Natural killer cell (primary cell): ENCODE measurements around the gene EVC. TPM values are rescaled to one million over a fixed set of nuclear protein-coding genes. Genes with fewer than 3 reads are reported as not detected.
A peak's percentile ranks its signal among the peaks of the same experiment; 100 is the strongest.

Source experiments
- ATAC-seq, 3 donors: fragments of 150-1000 bp in 2 of 3; fragments of 200-7000 bp in 1 of 3; cut with Tn5 transposase; 1 replicate in 1 of 3; 2 replicates in 2 of 3; pipeline ENCODE4 v1.10.0; 2021; ENCODE audit warnings: mild to moderate bottlenecking in 2 of 3, moderate library complexity in 2 of 3
- DNase-seq, 2 donors: peaks; one replicate each; pipeline versions ENCODE4 v3.0.0 to v3.0.0-alpha.2; 2013 to 2021; ENCODE audit warnings: mixed read lengths in 1 of 2
- H3K27ac ChIP-seq: one replicate; pipeline ENCODE4 v1.5.1; 2013; ENCODE audit warnings: mild to moderate bottlenecking, low read length
- H3K27me3 ChIP-seq: one replicate; pipeline ENCODE4 v1.6.1; 2013; ENCODE audit warnings: low read length; ENCODE audit not compliant: control insufficient read depth, insufficient read depth
- H3K36me3 ChIP-seq: one replicate; pipeline ENCODE4 v1.6.1; 2013; ENCODE audit warnings: low read length; ENCODE audit not compliant: control insufficient read depth, insufficient read depth
- H3K4me1 ChIP-seq: one replicate; pipeline ENCODE4 v1.6.1; 2013; ENCODE audit warnings: low read length; ENCODE audit not compliant: control insufficient read depth, insufficient read depth
- H3K4me3 ChIP-seq: one replicate; pipeline ENCODE4 v1.5.1; 2013; ENCODE audit warnings: low read length
- H3K9me3 ChIP-seq: one replicate; pipeline ENCODE4 v1.6.1; 2013; ENCODE audit warnings: low read length; ENCODE audit not compliant: control insufficient read depth, insufficient read depth
- H3K27ac Mint-ChIP-seq, 2 donors: one replicate each; pipeline ENCODE4 v1.8.0; 2022; ENCODE audit warnings: mild to moderate bottlenecking in 2 of 2, mixed read lengths in 2 of 2, moderate library complexity in 1 of 2
- H3K27me3 Mint-ChIP-seq, 2 donors: one replicate each; pipeline ENCODE4 v1.8.0; 2022; ENCODE audit warnings: low read depth in 2 of 2, mixed read lengths in 2 of 2
- H3K36me3 Mint-ChIP-seq: one replicate; pipeline ENCODE4 v1.8.0; 2022; ENCODE audit warnings: mixed read lengths
- H3K4me1 Mint-ChIP-seq, 2 donors: one replicate each; pipeline ENCODE4 v1.8.0; 2022; ENCODE audit warnings: mixed read lengths in 2 of 2
- H3K4me3 Mint-ChIP-seq: one replicate; pipeline ENCODE4 v1.8.0; 2022; ENCODE audit warnings: mild to moderate bottlenecking, moderate library complexity, mixed read lengths
- H3K9me3 Mint-ChIP-seq, 2 donors: one replicate each; pipeline ENCODE4 v1.8.0; 2022; ENCODE audit warnings: mixed read lengths in 2 of 2
- WGBS: methylation state at CpG from one replicate; pipeline ENCODE4 v1.1.7; 2013; ENCODE audit warnings: missing lambda C conversion rate; ENCODE audit not compliant: insufficient coverage; 5-methylcytosine and 5-hydroxymethylcytosine counted together
- intact Hi-C: fragments of 100-400 bp; cut with micrococcal nuclease; formaldehyde crosslinking; loops from one replicate; pipeline ENCODE4 v1.14.2; 2022
- total RNA-seq, 4 donors: library from RNA; stranded (reverse); fragments of 120-200 nt in 1 of 4; gene quantifications; one replicate each; pipeline versions ENCODE4 v1.2.3 to v1.2.4, GENCODE V29; 2013 to 2022
- TF ChIP-seq, protein P1 (sequence below): fragments of 200-600 bp; IDR thresholded peaks from one replicate; pipeline ENCODE4 v1.8.0; 2022; ENCODE audit warnings: antibody characterized with exemption

The EVC gene
- total RNA-seq, 3 donors from 2014 or later (not counting 1 experiment from before 2014, with no cell fraction given), result 0.18 to 2.9 (median 0.42) TPM

- WGBS, result 81% methylated on average over 18 of the region's 18 CpGs
- H3K4me1 Mint-ChIP-seq, result peaks cover 2 to 3% of the 10 kb centered on the region in 2 donors
- H3K9me3 Mint-ChIP-seq, result no peaks in the 10 kb centered on the region
- no peak for ATAC-seq
- H3K27me3 Mint-ChIP-seq, result peaks cover 0 to 4% of the 10 kb centered on the region in 2 donors
- no peak overlapping the region for H3K27ac ChIP-seq
- no peaks in the 10 kb centered on the region for H3K9me3 ChIP-seq
- no peaks in the 10 kb centered on the region for H3K36me3 ChIP-seq
- intact Hi-C loops, result no loop called here
- H3K27me3 ChIP-seq, result no peaks in the 10 kb centered on the region
- H3K4me1 ChIP-seq, result peaks cover 4% of the 10 kb centered on the region
- no peak overlapping the region for H3K27ac Mint-ChIP-seq
- no peak for DNase-seq
- no peak overlapping the region for H3K4me3 ChIP-seq
- TF ChIP-seq, protein P1, sequence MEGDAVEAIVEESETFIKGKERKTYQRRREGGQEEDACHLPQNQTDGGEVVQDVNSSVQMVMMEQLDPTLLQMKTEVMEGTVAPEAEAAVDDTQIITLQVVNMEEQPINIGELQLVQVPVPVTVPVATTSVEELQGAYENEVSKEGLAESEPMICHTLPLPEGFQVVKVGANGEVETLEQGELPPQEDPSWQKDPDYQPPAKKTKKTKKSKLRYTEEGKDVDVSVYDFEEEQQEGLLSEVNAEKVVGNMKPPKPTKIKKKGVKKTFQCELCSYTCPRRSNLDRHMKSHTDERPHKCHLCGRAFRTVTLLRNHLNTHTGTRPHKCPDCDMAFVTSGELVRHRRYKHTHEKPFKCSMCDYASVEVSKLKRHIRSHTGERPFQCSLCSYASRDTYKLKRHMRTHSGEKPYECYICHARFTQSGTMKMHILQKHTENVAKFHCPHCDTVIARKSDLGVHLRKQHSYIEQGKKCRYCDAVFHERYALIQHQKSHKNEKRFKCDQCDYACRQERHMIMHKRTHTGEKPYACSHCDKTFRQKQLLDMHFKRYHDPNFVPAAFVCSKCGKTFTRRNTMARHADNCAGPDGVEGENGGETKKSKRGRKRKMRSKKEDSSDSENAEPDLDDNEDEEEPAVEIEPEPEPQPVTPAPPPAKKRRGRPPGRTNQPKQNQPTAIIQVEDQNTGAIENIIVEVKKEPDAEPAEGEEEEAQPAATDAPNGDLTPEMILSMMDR, result peak; percentile 41
- no peaks in the 10 kb centered on the region for H3K36me3 Mint-ChIP-seq
- H3K4me3 Mint-ChIP-seq, result no peak overlapping the region
These were observed 110.8 kb downstream of the EVC start for GRCh38 chr4:5821665-5822358.

- Mint-ChIP-seq H3K36me3 (no peaks in the 10 kb centered on the region), H3K9me3 (no peaks in the 10 kb centered on the region), H3K4me3 (no peak overlapping the region), H3K27me3 (peaks cover 0 to 6% of the 10 kb centered on the region in 2 donors), H3K4me1 (peaks cover 10 to 11% of the 10 kb centered on the region in 2 donors), H3K27ac (no peak overlapping the region)
- no peak overlapping the region for H3K27ac ChIP-seq
- ATAC-seq (no peak), DNase-seq (no peak)
- no peaks in the 10 kb centered on the region for H3K36me3 ChIP-seq
- H3K27me3 ChIP-seq, result no peaks in the 10 kb centered on the region
- TF ChIP-seq, protein P1, result no peak
- H3K9me3 ChIP-seq, result no peaks in the 10 kb centered on the region
- WGBS, result 30% methylated on average over 5 of the region's 5 CpGs
- intact Hi-C loops, result no loop called here
- peaks cover 12% of the 10 kb centered on the region for H3K4me1 ChIP-seq
- H3K4me3 ChIP-seq, result no peak overlapping the region
These were observed 111.6 kb downstream of the EVC start for GRCh38 chr4:5822619-5823018.

DNA sequence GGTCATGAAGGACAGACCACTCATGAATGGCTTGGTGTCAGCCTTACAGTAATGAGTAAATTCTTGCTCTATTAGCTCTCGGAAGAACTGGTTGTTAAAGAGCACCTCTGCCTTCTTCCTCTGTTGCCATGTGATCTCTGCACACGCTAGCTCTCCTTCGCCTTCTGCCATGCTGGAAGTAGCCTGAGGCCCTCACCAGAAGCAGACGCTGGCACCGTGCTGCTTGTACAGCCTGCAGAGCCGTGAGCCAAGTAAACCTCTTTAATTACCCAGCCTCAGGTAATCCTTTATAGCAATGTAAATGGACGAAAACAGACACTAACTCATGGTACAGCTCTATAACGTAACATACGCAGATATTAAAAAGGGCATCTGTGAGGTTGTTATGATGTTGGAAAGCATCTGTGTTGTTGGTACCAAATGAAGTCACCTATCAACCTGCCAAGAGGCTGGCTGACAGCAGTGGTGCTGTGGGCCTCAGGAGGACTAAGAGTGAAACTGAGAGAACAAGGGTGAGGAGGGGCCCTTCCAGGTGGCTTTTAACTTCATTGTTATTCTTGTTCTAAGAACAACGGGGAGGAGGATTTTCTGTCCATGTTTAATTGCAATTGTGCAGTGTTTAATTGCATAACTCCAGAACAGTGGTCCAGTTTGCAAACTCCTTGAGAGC, 112.7 kb downstream of the EVC start:
- H3K27me3 ChIP-seq, result no peaks in the 10 kb centered on the region
- peaks cover 13% of the 10 kb centered on the region for H3K4me1 ChIP-seq
- no peak for ATAC-seq
- Mint-ChIP-seq H3K4me1 (peaks cover 11 to 12% of the 10 kb centered on the region in 2 donors), H3K27me3 (peaks cover 6 to 13% of the 10 kb centered on the region in 2 donors), H3K4me3 (no peak overlapping the region), H3K27ac (no peak overlapping the region), H3K9me3 (no peaks in the 10 kb centered on the region), H3K36me3 (no peaks in the 10 kb centered on the region)
- H3K27ac ChIP-seq, result no peak overlapping the region
- TF ChIP-seq, protein P1, result no peak
- DNase-seq, result no peak
- intact Hi-C loops, result no loop called here
- H3K9me3 ChIP-seq, result no peaks in the 10 kb centered on the region
- WGBS, result 93% methylated on average over 10 of the region's 10 CpGs
- H3K36me3 ChIP-seq, result no peaks in the 10 kb centered on the region
- H3K4me3 ChIP-seq, result no peak overlapping the region
